Panc1 (cell line): ENCODE results near the gene ETV4. TPM values are rescaled to one million over a fixed set of nuclear protein-coding genes. Genes with fewer than 3 reads are reported as not detected.

Experiments used
- ATAC-seq: fragments of 200-7000 bp; cut with Tn5 transposase; 2 replicates; pipeline ENCODE4 v1.9.1; 2020; ENCODE audit warnings: mild to moderate bottlenecking, moderate library complexity
- BruUV-seq: library from RNA; stranded (reverse); fragments of 400-500 nt; replicated peaks from 2 replicates; lab custom pipeline; 2021; lab: Mats Ljungman, UMichigan
- CTCF ChIA-PET: fragments of 300-600 bp; sonication (Branson Sonifier 250); formaldehyde crosslinking; loops from one replicate; lab custom pipeline; 2022; ENCODE audit warnings: antibody characterized with exemption; lab: Charles Lee
- POLR2A ChIA-PET: fragments of 300-600 bp; sonication (Branson Sonifier 250); formaldehyde crosslinking; loops from one replicate; lab custom pipeline; 2022; ENCODE audit warnings: antibody characterized with exemption; lab: Charles Lee
- DNase-seq: peaks from one replicate; pipeline ENCODE4 v3.0.0-alpha.2; 2010; ENCODE audit warnings: low read depth, low spot score
- H3K27ac ChIP-seq: 2 replicates; pipeline ENCODE4 v1.5.1; 2011; ENCODE audit warnings: mild to moderate bottlenecking, low read length, inconsistent platforms
- H3K27me3 ChIP-seq: fragments of 200-500 bp; sonication (Bioruptor generic); 2 replicates; pipeline ENCODE4 v1.6.0; 2014; ENCODE audit warnings: low read length, inconsistent platforms; ENCODE audit not compliant: control insufficient read depth, insufficient read depth
- H3K36me3 ChIP-seq: fragments of 200-500 bp; sonication (Bioruptor generic); 2 replicates; pipeline ENCODE4 v1.5.1; 2014; ENCODE audit warnings: inconsistent platforms, mild to moderate bottlenecking, low read length, moderate library complexity; ENCODE audit not compliant: control insufficient read depth, insufficient read depth
- H3K4me1 ChIP-seq: 2 replicates; pipeline ENCODE4 v1.5.1; 2011; ENCODE audit warnings: inconsistent platforms, mild to moderate bottlenecking, low read length, moderate library complexity; ENCODE audit not compliant: control insufficient read depth, insufficient read depth
- H3K4me3 ChIP-seq, 2 experiments: 2 replicates each; pipeline ENCODE4 v1.5.1; 2011 to 2012; ENCODE audit warnings: low read depth in 2 of 2, low read length in 2 of 2, mild to moderate bottlenecking in 2 of 2, inconsistent platforms in 1 of 2, moderate library complexity in 1 of 2
- H3K9me3 ChIP-seq: fragments of 200-500 bp; sonication (Bioruptor generic); 2 replicates; pipeline ENCODE4 v1.5.1; 2014; ENCODE audit warnings: low read depth, mild to moderate bottlenecking, inconsistent platforms, low read length, moderate library complexity; ENCODE audit not compliant: control insufficient read depth, insufficient read depth
- POLR2AphosphoS5 ChIP-seq: IDR thresholded peaks from 2 replicates; pipeline ENCODE4 v1.6.1; 2012; ENCODE audit warnings: mild to moderate bottlenecking, low read depth, low read length, moderate library complexity
- REST ChIP-seq, 2 experiments: IDR thresholded peaks; 2 replicates each; pipeline ENCODE4 v1.6.1; 2011 to 2012; ENCODE audit warnings: low read depth in 2 of 2, control low read depth in 1 of 2, low read length in 1 of 2, mild to moderate bottlenecking in 1 of 2, moderate library complexity in 1 of 2; ENCODE audit not compliant: insufficient read depth in 1 of 2
- SIN3A ChIP-seq: IDR thresholded peaks from 2 replicates; pipeline ENCODE4 v1.6.1; 2012; ENCODE audit warnings: low read depth, mild to moderate bottlenecking, low read length, moderate library complexity, borderline replicate concordance; ENCODE audit not compliant: insufficient read depth
- TCF7L2 ChIP-seq: IDR thresholded peaks from 2 replicates; pipeline ENCODE4 v1.6.1; 2011; ENCODE audit warnings: mild to moderate bottlenecking, low read depth, low read length, inconsistent platforms
- in situ Hi-C: cut with HindIII; loops from 2 replicates; pipeline ENCODE4 v1.10.0; 2016; ENCODE audit warnings: low sequenced_read_pairs, low pct_unique_long_range_greater_than_20kb
- intact Hi-C: fragments of 100-400 bp; cut with micrococcal nuclease; formaldehyde crosslinking; loops from one replicate; pipeline ENCODE4 v1.10.0; 2022; ENCODE audit not compliant: unreplicated experiment
- total RNA-seq: library from RNA; stranded (reverse); gene quantifications from one replicate; pipeline ENCODE4 v1.2.1, GENCODE V29; 2021; ENCODE audit not compliant: unreplicated experiment
- TF ChIP-seq, protein P1 (sequence below): fragments of 450-650 bp; IDR thresholded peaks from 2 replicates; pipeline ENCODE4 v1.5.1; 2017; ENCODE audit warnings: mild to moderate bottlenecking

ETV4 gene
- total RNA-seq, 1 experiment from 2014 or later, result 8.3 TPM

- no peaks in the 10 kb centered on the region for H3K36me3 ChIP-seq
- H3K4me1 ChIP-seq, result no peaks in the 10 kb centered on the region
- CTCF ChIA-PET, result interaction anchor here (0.6 kb wide), 1 partner anchor 1457 kb away, joined by 5 read pairs; no protein-coding TSS in a partner anchor
- H3K9me3 ChIP-seq, result no peaks in the 10 kb centered on the region
- POLR2A ChIA-PET, result no interaction called here
- intact Hi-C loops (no loop called here), in situ Hi-C loops (no loop called here)
- DNase-seq (no peak), ATAC-seq (no peak)
- no peak for TF ChIP-seq POLR2AphosphoS5
- TF ChIP-seq SIN3A, result no peak
- TF ChIP-seq, protein P1, sequence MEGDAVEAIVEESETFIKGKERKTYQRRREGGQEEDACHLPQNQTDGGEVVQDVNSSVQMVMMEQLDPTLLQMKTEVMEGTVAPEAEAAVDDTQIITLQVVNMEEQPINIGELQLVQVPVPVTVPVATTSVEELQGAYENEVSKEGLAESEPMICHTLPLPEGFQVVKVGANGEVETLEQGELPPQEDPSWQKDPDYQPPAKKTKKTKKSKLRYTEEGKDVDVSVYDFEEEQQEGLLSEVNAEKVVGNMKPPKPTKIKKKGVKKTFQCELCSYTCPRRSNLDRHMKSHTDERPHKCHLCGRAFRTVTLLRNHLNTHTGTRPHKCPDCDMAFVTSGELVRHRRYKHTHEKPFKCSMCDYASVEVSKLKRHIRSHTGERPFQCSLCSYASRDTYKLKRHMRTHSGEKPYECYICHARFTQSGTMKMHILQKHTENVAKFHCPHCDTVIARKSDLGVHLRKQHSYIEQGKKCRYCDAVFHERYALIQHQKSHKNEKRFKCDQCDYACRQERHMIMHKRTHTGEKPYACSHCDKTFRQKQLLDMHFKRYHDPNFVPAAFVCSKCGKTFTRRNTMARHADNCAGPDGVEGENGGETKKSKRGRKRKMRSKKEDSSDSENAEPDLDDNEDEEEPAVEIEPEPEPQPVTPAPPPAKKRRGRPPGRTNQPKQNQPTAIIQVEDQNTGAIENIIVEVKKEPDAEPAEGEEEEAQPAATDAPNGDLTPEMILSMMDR, result no peak
- no peak for TF ChIP-seq TCF7L2
- TF ChIP-seq REST (IDR thresholded peaks at IDR 0.05; ENCODE audit: insufficient read depth in 1 of 2, low read depth in 2 of 2, low read length in 1 of 2), result no peak
- no peak overlapping the region for H3K27ac ChIP-seq
- H3K27me3 ChIP-seq, result no peaks in the 10 kb centered on the region
- no peak overlapping the region for H3K4me3 ChIP-seq
- BruUV-seq, result no TSS peak
Observed at GRCh38 chr17:43563600-43564594, 17.8 kb upstream of the ETV4 start.

- Histone ChIP-seq H3K9me3 (no peaks in the 10 kb centered on the region), H3K27me3 (no peaks in the 10 kb centered on the region), H3K36me3 (no peaks in the 10 kb centered on the region), H3K4me3 (no peak overlapping the region), H3K27ac (no peak overlapping the region), H3K4me1 (no peaks in the 10 kb centered on the region)
- ChIA-PET POLR2A (no interaction called here), CTCF (interaction anchor here (0.6 kb wide), 1 partner anchor 1456 kb away, joined by 5 read pairs; no protein-coding TSS in a partner anchor)
- in situ Hi-C loops, result no loop called here
- TF ChIP-seq TCF7L2 (no peak), SIN3A (no peak)
- TF ChIP-seq, protein P1, result no peak
- intact Hi-C loops, result no loop called here
- no peak for ATAC-seq
- DNase-seq, result no peak
- BruUV-seq, result no TSS peak
Observed at GRCh38 chr17:43562679-43563599, 16.8 kb upstream of the ETV4 start.
